Measurements from ENCODE around the gene PXDC1. TPM values are rescaled to one million over a fixed set of nuclear protein-coding genes. Genes with fewer than 3 reads are reported as not detected.
A peak's percentile ranks its signal among the peaks of the same experiment; 100 is the strongest.
"Not testable (repeated sequence)": the region's sequence is repeated elsewhere in the genome, so short reads cannot be mapped to it uniquely, and the experiment has no call there.

The PXDC1 gene
- total and polyA plus RNA-seq, 2 experiments from 2014 or later: 1.2 to 1.8 TPM

DNA sequence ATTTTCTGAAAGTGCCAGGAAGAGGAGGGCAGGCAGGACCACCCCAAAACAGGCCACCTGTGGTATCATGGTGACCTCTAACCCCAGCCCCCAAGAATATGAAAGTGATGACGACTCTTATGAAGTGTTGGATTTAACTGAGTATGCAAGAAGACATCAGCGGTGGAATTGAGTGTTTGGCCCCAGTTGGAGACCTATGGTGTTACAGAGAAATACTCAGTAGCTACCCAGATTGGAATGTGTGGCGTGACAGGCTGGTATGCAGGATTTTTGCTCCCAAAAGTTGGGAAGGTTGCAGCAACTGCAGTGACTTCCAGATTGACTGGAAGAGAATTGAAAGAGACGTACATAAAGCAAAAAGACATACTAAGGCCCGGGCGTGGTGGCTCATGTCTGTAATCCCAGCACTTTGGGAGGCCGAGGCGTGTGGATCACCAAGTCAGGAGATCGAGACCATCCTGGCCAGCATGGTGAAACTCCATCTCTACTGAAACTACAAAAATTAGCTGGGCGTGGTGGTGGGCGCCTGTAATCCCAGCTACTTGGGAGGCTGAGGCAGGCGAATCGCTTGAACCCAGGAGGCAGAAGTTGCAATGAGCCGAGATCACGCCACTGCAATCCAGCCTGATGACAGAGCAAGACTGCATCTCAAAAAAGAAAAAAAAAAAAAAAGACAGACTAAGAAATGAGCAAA lies 2.7 kb upstream of the PXDC1 start:
- not testable (repeated sequence) for ATAC-seq
- H3K27me3 ChIP-seq (ENCODE audit: insufficient read depth): peaks cover 65% of the 10 kb centered on the region

GRCh38 chr6:3753228-3753835 lies 1.8 kb upstream of the PXDC1 start:
- DNase-seq (ENCODE audit: low spot score) (no peak), ATAC-seq (no peak)
- Histone ChIP-seq H2AFZ (no peak overlapping the region), H3K4me2 (no peak overlapping the region), H3K4me3 (no peak overlapping the region), H3K9me2 (ENCODE audit: insufficient read depth) (no peaks in the 10 kb centered on the region), H3K27me3 (ENCODE audit: insufficient read depth) (peaks cover 73% of the 10 kb centered on the region), H3K27ac (ENCODE audit: low read depth) (no peak overlapping the region), H3K36me3 (ENCODE audit: insufficient read depth) (no peaks in the 10 kb centered on the region), H3F3A (replicated peaks; ENCODE audit: low read depth) (peaks cover 7% of the 10 kb centered on the region), H4K20me1 (replicated peaks; ENCODE audit: insufficient read depth) (no peaks in the 10 kb centered on the region), H3K79me2 (replicated peaks; ENCODE audit: insufficient read depth) (no peaks in the 10 kb centered on the region), H3K4me1 (ENCODE audit: insufficient read depth) (peaks cover 20% of the 10 kb centered on the region)
- no peaks in the 10 kb centered on the region for H3K36me3 Mint-ChIP-seq (ENCODE audit: low read depth)
- H3K4me1 Mint-ChIP-seq: peaks cover 36% of the 10 kb centered on the region
- peaks cover 51% of the 10 kb centered on the region for H3K27me3 Mint-ChIP-seq (ENCODE audit: insufficient read depth, low read depth, poor library complexity)
- H3K4me3 Mint-ChIP-seq: peak overlapping the region; percentile 59; the same call in 1 of the 3 replicates
- H3K27ac Mint-ChIP-seq: no peak overlapping the region
- H3K9me3 Mint-ChIP-seq: no peaks in the 10 kb centered on the region
- TF ChIP-seq POLR2AphosphoS5 (IDR thresholded peaks at IDR 0.05; ENCODE audit: low read depth) (no peak), CTCF (conservative IDR thresholded peaks at IDR 0.05; ENCODE audit: low read depth in 2 of 2) (no peak), ETS1 (IDR thresholded peaks at IDR 0.05) (no peak), ZNF331 (CRISPR knock-in tag; IDR thresholded peaks at IDR 0.05; ENCODE audit: low read depth) (no peak), CREB1 (CRISPR knock-in tag; IDR thresholded peaks at IDR 0.05; ENCODE audit: low read depth) (no peak), JUNB (IDR thresholded peaks at IDR 0.05; ENCODE audit: unreplicated experiment) (no peak), ZNF114 (CRISPR knock-in tag; IDR thresholded peaks at IDR 0.05) (no peak), STAT1 (IDR thresholded peaks at IDR 0.05; ENCODE audit: unreplicated experiment) (no peak), EZH2 (IDR thresholded peaks at IDR 0.05; ENCODE audit: low read depth, unreplicated experiment) (no peak), EZH2phosphoT487 (IDR thresholded peaks at IDR 0.05; ENCODE audit: unreplicated experiment) (no peak)
- TF ChIP-seq, protein P1, sequence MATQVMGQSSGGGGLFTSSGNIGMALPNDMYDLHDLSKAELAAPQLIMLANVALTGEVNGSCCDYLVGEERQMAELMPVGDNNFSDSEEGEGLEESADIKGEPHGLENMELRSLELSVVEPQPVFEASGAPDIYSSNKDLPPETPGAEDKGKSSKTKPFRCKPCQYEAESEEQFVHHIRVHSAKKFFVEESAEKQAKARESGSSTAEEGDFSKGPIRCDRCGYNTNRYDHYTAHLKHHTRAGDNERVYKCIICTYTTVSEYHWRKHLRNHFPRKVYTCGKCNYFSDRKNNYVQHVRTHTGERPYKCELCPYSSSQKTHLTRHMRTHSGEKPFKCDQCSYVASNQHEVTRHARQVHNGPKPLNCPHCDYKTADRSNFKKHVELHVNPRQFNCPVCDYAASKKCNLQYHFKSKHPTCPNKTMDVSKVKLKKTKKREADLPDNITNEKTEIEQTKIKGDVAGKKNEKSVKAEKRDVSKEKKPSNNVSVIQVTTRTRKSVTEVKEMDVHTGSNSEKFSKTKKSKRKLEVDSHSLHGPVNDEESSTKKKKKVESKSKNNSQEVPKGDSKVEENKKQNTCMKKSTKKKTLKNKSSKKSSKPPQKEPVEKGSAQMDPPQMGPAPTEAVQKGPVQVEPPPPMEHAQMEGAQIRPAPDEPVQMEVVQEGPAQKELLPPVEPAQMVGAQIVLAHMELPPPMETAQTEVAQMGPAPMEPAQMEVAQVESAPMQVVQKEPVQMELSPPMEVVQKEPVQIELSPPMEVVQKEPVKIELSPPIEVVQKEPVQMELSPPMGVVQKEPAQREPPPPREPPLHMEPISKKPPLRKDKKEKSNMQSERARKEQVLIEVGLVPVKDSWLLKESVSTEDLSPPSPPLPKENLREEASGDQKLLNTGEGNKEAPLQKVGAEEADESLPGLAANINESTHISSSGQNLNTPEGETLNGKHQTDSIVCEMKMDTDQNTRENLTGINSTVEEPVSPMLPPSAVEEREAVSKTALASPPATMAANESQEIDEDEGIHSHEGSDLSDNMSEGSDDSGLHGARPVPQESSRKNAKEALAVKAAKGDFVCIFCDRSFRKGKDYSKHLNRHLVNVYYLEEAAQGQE (IDR thresholded peaks at IDR 0.05; ENCODE audit: unreplicated experiment): no peak

More for the DNA sequence above, 2.7 kb upstream of the PXDC1 start:
- not testable (repeated sequence) for H3K4me3 ChIP-seq; H3K27ac ChIP-seq (ENCODE audit: low read depth); H3K9me2 ChIP-seq (ENCODE audit: insufficient read depth); DNase-seq (ENCODE audit: low spot score); H2AFZ ChIP-seq; H3F3A ChIP-seq (replicated peaks; ENCODE audit: low read depth); H3K79me2 ChIP-seq (replicated peaks; ENCODE audit: insufficient read depth); H3K4me2 ChIP-seq; H3K9me3 Mint-ChIP-seq; H3K36me3 ChIP-seq (ENCODE audit: insufficient read depth); H4K20me1 ChIP-seq (replicated peaks; ENCODE audit: insufficient read depth); H3K27ac Mint-ChIP-seq; H3K4me3 Mint-ChIP-seq; H3K36me3 Mint-ChIP-seq (ENCODE audit: low read depth)
- Mint-ChIP-seq H3K4me1 (peaks cover 33% of the 10 kb centered on the region), H3K27me3 (ENCODE audit: insufficient read depth, low read depth, poor library complexity) (peaks cover 51% of the 10 kb centered on the region)
- peaks cover 20% of the 10 kb centered on the region for H3K4me1 ChIP-seq (ENCODE audit: insufficient read depth)
